ENCODE measurements around the gene KCNF1. TPM values are rescaled to one million over a fixed set of nuclear protein-coding genes. Genes with fewer than 3 reads are reported as not detected.

Gene KCNF1

DNA sequence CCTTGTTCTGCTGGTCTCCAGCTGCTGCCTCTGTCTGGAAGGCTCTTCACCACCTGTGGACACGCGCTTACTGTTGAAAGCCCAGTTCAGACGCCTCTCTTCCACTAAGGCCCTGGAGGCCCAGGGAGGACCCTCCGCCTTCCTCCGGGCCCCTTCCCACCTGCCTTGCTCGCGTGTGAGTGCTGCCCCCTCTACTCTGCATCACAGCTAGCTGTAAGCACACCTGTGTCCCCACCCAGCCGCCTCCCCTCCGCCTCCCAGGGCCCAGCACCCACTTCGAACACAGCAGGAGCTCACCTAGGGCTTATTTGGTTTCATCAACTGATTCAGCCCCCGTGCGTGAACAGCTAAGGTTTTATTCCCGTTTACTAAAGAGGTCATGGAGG lies 49.7 kb downstream of the KCNF1 start:
- Histone ChIP-seq H3K27ac (replicated peaks; ENCODE audit: low read length) (no peak overlapping the region), H3K36me3 (replicated peaks in 1 of 2; ENCODE audit: control insufficient read depth in 2 of 2, insufficient read depth in 2 of 2, low read length in 2 of 2) (no peaks in the 10 kb centered on the region), H3K9ac (ENCODE audit: low read depth, low read length, poor library complexity) (peak overlapping the region; percentile 12), H3K9me3 (replicated peaks in 1 of 2; ENCODE audit: control insufficient read depth in 2 of 2, insufficient read depth in 1 of 2, low read depth in 1 of 2, low read length in 2 of 2) (no peaks in the 10 kb centered on the region), H2BK5ac (ENCODE audit: low read length) (no peak overlapping the region), H3K4me3 (ENCODE audit: low read length in 2 of 2) (no peak overlapping the region), H2AK5ac (ENCODE audit: low read depth, low read length) (no peak overlapping the region), H3K79me1 (ENCODE audit: low read depth, low read length) (no peaks in the 10 kb centered on the region), H3K14ac (ENCODE audit: low read length) (no peak overlapping the region), H3K4me1 (ENCODE audit: control insufficient read depth in 2 of 2, insufficient read depth in 1 of 2, low read depth in 1 of 2, low read length in 2 of 2) (no peaks in the 10 kb centered on the region), H3K23ac (ENCODE audit: low read depth, low read length, poor library complexity) (peak overlapping the region; percentile 26), H2BK15ac (ENCODE audit: low read length) (no peak overlapping the region), H3K4me2 (ENCODE audit: insufficient read depth, low read length, poor library complexity, severe bottlenecking) (no peak overlapping the region), H3K27me3 (ENCODE audit: control insufficient read depth in 3 of 3, insufficient read depth in 3 of 3, low read depth in 1 of 3, low read length in 3 of 3) (no peaks in the 10 kb centered on the region), H3K18ac (ENCODE audit: low read length) (no peak overlapping the region), H4K8ac (ENCODE audit: low read depth, low read length) (no peak overlapping the region), H4K91ac (ENCODE audit: low read depth, low read length, poor library complexity) (peak overlapping the region; percentile 28), H2BK120ac (ENCODE audit: low read depth, low read length) (no peak overlapping the region), H2AFZ (ENCODE audit: low read length) (no peak overlapping the region), H2BK12ac (ENCODE audit: low read length) (no peak overlapping the region), H3K4ac (ENCODE audit: low read length) (no peak overlapping the region)
- DNase-seq (ENCODE audit: low spot score) = no peak
- WGBS, 2 donors (ENCODE audit: extremely low coverage in 2 of 2, insufficient read length in 2 of 2, insufficient replicate concordance in 1 of 2) = no CpG with 5 or more reads among the region's 13 CpGs

DNA sequence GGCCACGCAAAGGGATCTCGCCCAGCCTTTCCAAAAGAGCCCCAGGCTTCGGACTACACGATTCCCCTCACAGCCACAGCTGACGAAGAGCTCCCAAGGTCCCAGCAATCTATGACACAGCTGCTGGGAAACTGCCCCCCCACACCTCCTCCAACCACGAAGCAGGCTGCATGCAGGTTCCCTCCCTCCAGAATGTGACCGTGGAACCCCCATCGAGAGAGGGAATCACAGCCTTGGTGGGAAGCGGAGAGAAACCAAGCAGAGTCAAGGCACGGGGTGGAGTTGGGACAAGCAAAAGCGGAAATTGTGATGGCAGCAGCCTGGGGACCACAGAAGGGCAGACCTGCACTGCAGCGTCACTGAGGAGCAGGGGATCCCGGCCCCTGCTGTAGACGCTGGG lies 50.3 kb downstream of the KCNF1 start:
- no peaks in the 10 kb centered on the region for H3K4me1 ChIP-seq (ENCODE audit: control insufficient read depth in 2 of 2, insufficient read depth in 1 of 2, low read depth in 1 of 2, low read length in 2 of 2)
- no peak for DNase-seq (ENCODE audit: low spot score)
- peak overlapping the region in 1 of 2 donors; percentile 54 for H3K4me3 ChIP-seq (ENCODE audit: low read length in 2 of 2)
- H2AFZ ChIP-seq (ENCODE audit: low read length) = no peak overlapping the region
- no peak overlapping the region for H2BK12ac ChIP-seq (ENCODE audit: low read length)
- no peak overlapping the region for H3K4me2 ChIP-seq (ENCODE audit: insufficient read depth, low read length, poor library complexity, severe bottlenecking)
- no peak overlapping the region for H2AK5ac ChIP-seq (ENCODE audit: low read depth, low read length)
- H3K9ac ChIP-seq (ENCODE audit: low read depth, low read length, poor library complexity) = no peak overlapping the region
- H4K8ac ChIP-seq (ENCODE audit: low read depth, low read length) = no peak overlapping the region
- no peak overlapping the region for H2BK15ac ChIP-seq (ENCODE audit: low read length)
- H3K4ac ChIP-seq (ENCODE audit: low read length) = no peak overlapping the region
- H3K14ac ChIP-seq (ENCODE audit: low read length) = no peak overlapping the region
- H2BK5ac ChIP-seq (ENCODE audit: low read length) = no peak overlapping the region
- H4K91ac ChIP-seq (ENCODE audit: low read depth, low read length, poor library complexity) = no peak overlapping the region
- no CpG with 5 or more reads among the region's 14 CpGs for WGBS, 2 donors (ENCODE audit: extremely low coverage in 2 of 2, insufficient read length in 2 of 2, insufficient replicate concordance in 1 of 2)
- H3K27me3 ChIP-seq (ENCODE audit: control insufficient read depth in 3 of 3, insufficient read depth in 3 of 3, low read depth in 1 of 3, low read length in 3 of 3) = no peaks in the 10 kb centered on the region
- H3K9me3 ChIP-seq (replicated peaks in 1 of 2; ENCODE audit: control insufficient read depth in 2 of 2, insufficient read depth in 1 of 2, low read depth in 1 of 2, low read length in 2 of 2) = no peaks in the 10 kb centered on the region
- no peak overlapping the region for H2BK120ac ChIP-seq (ENCODE audit: low read depth, low read length)
- H3K27ac ChIP-seq (replicated peaks; ENCODE audit: low read length) = no peak overlapping the region
- peak overlapping the region; percentile 72 for H3K18ac ChIP-seq (ENCODE audit: low read length)
- H3K23ac ChIP-seq (ENCODE audit: low read depth, low read length, poor library complexity) = no peak overlapping the region
- no peaks in the 10 kb centered on the region for H3K79me1 ChIP-seq (ENCODE audit: low read depth, low read length)
- H3K36me3 ChIP-seq (replicated peaks in 1 of 2; ENCODE audit: control insufficient read depth in 2 of 2, insufficient read depth in 2 of 2, low read length in 2 of 2) = no peaks in the 10 kb centered on the region

DNA sequence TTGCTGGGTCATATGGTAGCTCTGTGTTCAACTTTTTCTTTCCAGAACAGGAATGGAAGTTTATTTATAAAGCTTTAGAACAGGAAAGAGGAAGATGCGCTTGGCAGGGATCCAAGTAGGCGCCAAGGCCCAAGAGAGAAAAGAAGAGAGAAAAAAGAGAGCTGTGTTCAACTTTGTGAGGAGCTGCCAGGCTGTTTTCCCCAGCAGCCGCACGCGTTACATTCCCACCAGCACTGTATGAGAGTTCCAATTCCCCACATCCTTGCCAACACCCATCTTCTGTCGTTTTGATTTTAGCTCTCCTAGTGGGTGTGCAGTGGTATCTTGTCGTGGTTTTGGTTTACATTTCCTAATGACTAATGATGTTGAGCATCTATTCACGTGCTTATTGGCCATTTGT lies 51.4 kb downstream of the KCNF1 start:
- Histone ChIP-seq H3K9me3 (replicated peaks in 1 of 2; ENCODE audit: control insufficient read depth in 2 of 2, insufficient read depth in 1 of 2, low read depth in 1 of 2, low read length in 2 of 2) (no peaks in the 10 kb centered on the region), H2AFZ (ENCODE audit: low read length) (no peak overlapping the region), H3K4me3 (ENCODE audit: low read length in 2 of 2) (no peak overlapping the region), H3K4me2 (ENCODE audit: insufficient read depth, low read length, poor library complexity, severe bottlenecking) (no peak overlapping the region), H3K27ac (replicated peaks; ENCODE audit: low read length) (no peak overlapping the region), H2BK15ac (ENCODE audit: low read length) (no peak overlapping the region), H3K27me3 (ENCODE audit: control insufficient read depth in 3 of 3, insufficient read depth in 3 of 3, low read depth in 1 of 3, low read length in 3 of 3) (no peaks in the 10 kb centered on the region), H4K91ac (ENCODE audit: low read depth, low read length, poor library complexity) (no peak overlapping the region), H3K4ac (ENCODE audit: low read length) (no peak overlapping the region), H3K79me1 (ENCODE audit: low read depth, low read length) (no peaks in the 10 kb centered on the region), H2BK5ac (ENCODE audit: low read length) (no peak overlapping the region), H3K18ac (ENCODE audit: low read length) (no peak overlapping the region), H3K36me3 (replicated peaks in 1 of 2; ENCODE audit: control insufficient read depth in 2 of 2, insufficient read depth in 2 of 2, low read length in 2 of 2) (no peaks in the 10 kb centered on the region), H3K9ac (ENCODE audit: low read depth, low read length, poor library complexity) (no peak overlapping the region), H2BK120ac (ENCODE audit: low read depth, low read length) (no peak overlapping the region), H2BK12ac (ENCODE audit: low read length) (no peak overlapping the region), H3K4me1 (ENCODE audit: control insufficient read depth in 2 of 2, insufficient read depth in 1 of 2, low read depth in 1 of 2, low read length in 2 of 2) (no peaks in the 10 kb centered on the region), H2AK5ac (ENCODE audit: low read depth, low read length) (no peak overlapping the region), H4K8ac (ENCODE audit: low read depth, low read length) (no peak overlapping the region), H3K23ac (ENCODE audit: low read depth, low read length, poor library complexity) (no peak overlapping the region), H3K14ac (ENCODE audit: low read length) (no peak overlapping the region)
- DNase-seq (ENCODE audit: low spot score) = no peak
- no CpG with 5 or more reads among the region's 8 CpGs for WGBS, 2 donors (ENCODE audit: extremely low coverage in 2 of 2, insufficient read length in 2 of 2, insufficient replicate concordance in 1 of 2)

Small RNAs within 50 kb of the gene (small RNA-seq; reads per million reads assigned to genes)
- not detected for gene AC079587.1 (ENCODE audit: insufficient read depth)
